GM18520 (cell line): ENCODE data around the gene HSPA12A.

Experiments
- ATAC-seq: cut with Tn5 transposase; IDR thresholded peaks from one replicate; pipeline ENCODE4 v1.9.1; 2021; ENCODE audit not compliant: unreplicated experiment

Gene HSPA12A

GRCh38 chr10:116670706-116671105 lies 71.7 kb downstream of the HSPA12A start:
- no peak for ATAC-seq

GRCh38 chr10:116669832-116670644 lies 72.3 kb downstream of the HSPA12A start:
- no peak for ATAC-seq

- ATAC-seq, result no peak
Measured at GRCh38 chr10:116669080-116669479, 73.3 kb downstream of the HSPA12A start.

GRCh38 chr10:116668446-116668845 lies 73.9 kb downstream of the HSPA12A start:
- ATAC-seq, result no peak

GRCh38 chr10:116668018-116668417 lies 74.3 kb downstream of the HSPA12A start:
- no peak for ATAC-seq

- ATAC-seq, result no peak
Measured at GRCh38 chr10:116667484-116667883, 74.9 kb downstream of the HSPA12A start.

GRCh38 chr10:116665541-116666125 lies 76.7 kb downstream of the HSPA12A start:
- ATAC-seq, result no peak

GRCh38 chr10:116664631-116665030 lies 77.7 kb downstream of the HSPA12A start:
- ATAC-seq, result no peak

GRCh38 chr10:116663342-116663741 lies 79.0 kb downstream of the HSPA12A start:
- no peak for ATAC-seq

- ATAC-seq, result no peak
Measured at GRCh38 chr10:116660860-116661259, 81.5 kb downstream of the HSPA12A start.

- no peak for ATAC-seq
Measured at GRCh38 chr10:116659049-116659670, 83.2 kb downstream of the HSPA12A start.

- ATAC-seq, result no peak
Measured at GRCh38 chr10:116657863-116658551, 84.4 kb downstream of the HSPA12A start.

- no peak for ATAC-seq
Measured at GRCh38 chr10:116656044-116656443, 86.3 kb downstream of the HSPA12A start.

GRCh38 chr10:116655568-116655967 lies 86.8 kb downstream of the HSPA12A start:
- ATAC-seq, result no peak

- ATAC-seq, result no peak
Measured at GRCh38 chr10:116654816-116655215, 87.5 kb downstream of the HSPA12A start.

- no peak for ATAC-seq
Measured at GRCh38 chr10:116653885-116654284, 88.5 kb downstream of the HSPA12A start.

- no peak for ATAC-seq
Measured at GRCh38 chr10:116648903-116649302, 93.5 kb downstream of the HSPA12A start.

GRCh38 chr10:116646502-116646901 lies 95.9 kb downstream of the HSPA12A start:
- no peak for ATAC-seq

- no peak for ATAC-seq
Measured at GRCh38 chr10:116637830-116638229, 104.5 kb downstream of the HSPA12A start.

GRCh38 chr10:116636976-116637375 lies 105.4 kb downstream of the HSPA12A start:
- no peak for ATAC-seq

- ATAC-seq, result no peak
Measured at GRCh38 chr10:116636385-116636784, 106.0 kb downstream of the HSPA12A start.
